H1 (cell line): Measurements from ENCODE around the gene TRIM22.

Experiments used
- BRCA1 ChIP-seq: IDR thresholded peaks from 2 replicates; pipeline ENCODE4 v1.6.1; 2012; ENCODE audit warnings: low read depth, low read length, improper control_type of control experiment
- CBX5 ChIP-seq: fragments of 300-800, 300-1000 bp; sonication (generic); IDR thresholded peaks from 2 replicates; pipeline ENCODE4 v1.7.1; 2016; ENCODE audit warnings: antibody characterized with exemption, low read length, low read depth
- EP300 ChIP-seq, 2 experiments: IDR thresholded peaks; 1 replicate in 1 of 2; 2 replicates in 1 of 2; pipeline ENCODE4 v1.6.1; 2011 to 2012; ENCODE audit warnings: low read depth in 2 of 2, low read length in 2 of 2, mild to moderate bottlenecking in 2 of 2, borderline replicate concordance in 1 of 2, inconsistent platforms in 1 of 2, moderate library complexity in 1 of 2
- POLR2A ChIP-seq, 2 experiments: IDR thresholded peaks; 1 replicate in 1 of 2; 2 replicates in 1 of 2; pipeline ENCODE4 v1.6.1; 2011; ENCODE audit warnings: low read depth in 2 of 2, low read length in 2 of 2, mild to moderate bottlenecking in 2 of 2; ENCODE audit errors: control extremely low read depth in 1 of 2
- USF2 ChIP-seq: IDR thresholded peaks from 2 replicates; pipeline ENCODE4 v1.6.1; 2011; ENCODE audit warnings: low read length, improper control_type of control experiment
- TF ChIP-seq, protein P1 (sequence below), 3 experiments: IDR thresholded peaks; 1 replicate in 2 of 3; 2 replicates in 1 of 3; pipeline versions ENCODE4 v1.5.1 to v1.6.1; 2011; ENCODE audit warnings: low read length in 3 of 3, mild to moderate bottlenecking in 3 of 3, inconsistent platforms in 2 of 3, low read depth in 1 of 3, moderate library complexity in 1 of 3; ENCODE audit not compliant: insufficient read depth in 1 of 3; ENCODE audit errors: control extremely low read depth in 1 of 3

DNA sequence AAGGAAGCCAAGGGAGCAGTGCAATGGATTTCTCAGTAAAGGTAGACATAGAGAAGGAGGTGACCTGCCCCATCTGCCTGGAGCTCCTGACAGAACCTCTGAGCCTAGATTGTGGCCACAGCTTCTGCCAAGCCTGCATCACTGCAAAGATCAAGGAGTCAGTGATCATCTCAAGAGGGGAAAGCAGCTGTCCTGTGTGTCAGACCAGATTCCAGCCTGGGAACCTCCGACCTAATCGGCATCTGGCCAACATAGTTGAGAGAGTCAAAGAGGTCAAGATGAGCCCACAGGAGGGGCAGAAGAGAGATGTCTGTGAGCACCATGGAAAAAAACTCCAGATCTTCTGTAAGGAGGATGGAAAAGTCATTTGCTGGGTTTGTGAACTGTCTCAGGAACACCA lies 6.6 kb downstream of the TRIM22 start:
- TF ChIP-seq, protein P1, sequence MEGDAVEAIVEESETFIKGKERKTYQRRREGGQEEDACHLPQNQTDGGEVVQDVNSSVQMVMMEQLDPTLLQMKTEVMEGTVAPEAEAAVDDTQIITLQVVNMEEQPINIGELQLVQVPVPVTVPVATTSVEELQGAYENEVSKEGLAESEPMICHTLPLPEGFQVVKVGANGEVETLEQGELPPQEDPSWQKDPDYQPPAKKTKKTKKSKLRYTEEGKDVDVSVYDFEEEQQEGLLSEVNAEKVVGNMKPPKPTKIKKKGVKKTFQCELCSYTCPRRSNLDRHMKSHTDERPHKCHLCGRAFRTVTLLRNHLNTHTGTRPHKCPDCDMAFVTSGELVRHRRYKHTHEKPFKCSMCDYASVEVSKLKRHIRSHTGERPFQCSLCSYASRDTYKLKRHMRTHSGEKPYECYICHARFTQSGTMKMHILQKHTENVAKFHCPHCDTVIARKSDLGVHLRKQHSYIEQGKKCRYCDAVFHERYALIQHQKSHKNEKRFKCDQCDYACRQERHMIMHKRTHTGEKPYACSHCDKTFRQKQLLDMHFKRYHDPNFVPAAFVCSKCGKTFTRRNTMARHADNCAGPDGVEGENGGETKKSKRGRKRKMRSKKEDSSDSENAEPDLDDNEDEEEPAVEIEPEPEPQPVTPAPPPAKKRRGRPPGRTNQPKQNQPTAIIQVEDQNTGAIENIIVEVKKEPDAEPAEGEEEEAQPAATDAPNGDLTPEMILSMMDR (IDR thresholded peaks at IDR 0.05; ENCODE audit: control extremely low read depth in 1 of 3, insufficient read depth in 1 of 3, low read depth in 1 of 3, low read length in 3 of 3) = no peak
- TF ChIP-seq USF2 = no peak
- no peak for TF ChIP-seq POLR2A (IDR thresholded peaks at IDR 0.05; ENCODE audit: control extremely low read depth in 1 of 2, low read depth in 2 of 2, low read length in 2 of 2)
- no peak for TF ChIP-seq EP300 (IDR thresholded peaks at IDR 0.05; ENCODE audit: borderline replicate concordance in 1 of 2, low read depth in 2 of 2, low read length in 2 of 2)
- no peak for TF ChIP-seq BRCA1
- no peak for TF ChIP-seq CBX5
